ENCODE data around the gene AHRR. TPM values are rescaled to one million over a fixed set of nuclear protein-coding genes. Genes with fewer than 3 reads are reported as not detected.

AHRR gene
- total and polyA plus RNA-seq, 2 donors (not counting 1 experiment from before 2014, with no cell fraction given) = 11.3 to 26.4 TPM

DNA sequence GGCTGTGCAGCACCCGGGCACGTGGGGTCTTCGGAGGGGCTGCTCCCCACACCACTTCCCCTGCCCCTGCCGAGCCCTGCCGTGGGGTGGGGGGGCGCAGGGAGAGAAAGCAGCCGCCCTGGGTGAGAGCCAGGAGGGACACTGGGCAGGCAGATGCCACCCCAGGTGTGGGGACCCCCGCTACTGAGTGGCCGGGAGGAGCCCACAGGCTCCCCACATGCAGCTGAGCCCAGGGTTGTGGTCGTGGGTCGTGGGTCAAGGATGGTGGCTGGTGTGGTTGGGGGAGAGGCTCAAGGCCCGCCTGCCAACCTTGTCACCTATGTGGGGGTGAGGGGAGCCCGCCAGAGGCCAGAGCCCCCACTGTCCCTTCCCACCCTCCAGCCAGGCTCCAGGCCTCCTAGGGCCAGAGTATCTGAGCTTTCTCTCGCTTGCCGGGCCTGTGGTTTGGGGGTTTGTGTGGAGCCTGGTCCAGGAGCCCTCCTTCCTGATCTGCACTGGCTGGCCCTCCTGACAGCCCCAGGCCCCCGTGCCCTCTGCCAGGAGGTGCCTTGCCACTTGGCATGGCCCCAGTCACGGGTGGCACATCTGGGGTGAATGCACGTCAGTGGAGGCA lies 157.0 kb downstream of the AHRR start:
- Histone ChIP-seq H3K9ac (ENCODE audit: insufficient read depth, low read length) (no peak overlapping the region), H3K79me2 (ENCODE audit: control insufficient read depth, insufficient read depth, low read length) (no peaks in the 10 kb centered on the region), H3K27me3 (ENCODE audit: control insufficient read depth, insufficient read depth, low read length) (peaks cover 6% of the 10 kb centered on the region), H4K20me1 (ENCODE audit: control insufficient read depth, extremely low read depth, insufficient read depth, low read length) (no peaks in the 10 kb centered on the region), H3K4me3 (replicated peaks in 1 of 4; ENCODE audit: control extremely low read depth in 1 of 4, insufficient read depth in 1 of 4, low read depth in 3 of 4, low read length in 4 of 4) (no peak overlapping the region), H3K4me2 (ENCODE audit: extremely low read depth, insufficient read depth, low read length) (no peak overlapping the region), H2AFZ (ENCODE audit: low read length) (no peak overlapping the region), H3K9me3 (ENCODE audit: control insufficient read depth, insufficient read depth, low read depth, low read length) (no peaks in the 10 kb centered on the region), H3K4me1 (ENCODE audit: control insufficient read depth, extremely low read depth, insufficient read depth, low read length) (no peaks in the 10 kb centered on the region), H3K27ac (ENCODE audit: insufficient read depth, low read length) (no peak overlapping the region), H3K36me3 (ENCODE audit: control insufficient read depth, insufficient read depth, low read length) (no peaks in the 10 kb centered on the region)
- no peak for TF ChIP-seq EZH2 (IDR thresholded peaks at IDR 0.05; ENCODE audit: low read length, missing control alignments)
- TF ChIP-seq, protein P1, sequence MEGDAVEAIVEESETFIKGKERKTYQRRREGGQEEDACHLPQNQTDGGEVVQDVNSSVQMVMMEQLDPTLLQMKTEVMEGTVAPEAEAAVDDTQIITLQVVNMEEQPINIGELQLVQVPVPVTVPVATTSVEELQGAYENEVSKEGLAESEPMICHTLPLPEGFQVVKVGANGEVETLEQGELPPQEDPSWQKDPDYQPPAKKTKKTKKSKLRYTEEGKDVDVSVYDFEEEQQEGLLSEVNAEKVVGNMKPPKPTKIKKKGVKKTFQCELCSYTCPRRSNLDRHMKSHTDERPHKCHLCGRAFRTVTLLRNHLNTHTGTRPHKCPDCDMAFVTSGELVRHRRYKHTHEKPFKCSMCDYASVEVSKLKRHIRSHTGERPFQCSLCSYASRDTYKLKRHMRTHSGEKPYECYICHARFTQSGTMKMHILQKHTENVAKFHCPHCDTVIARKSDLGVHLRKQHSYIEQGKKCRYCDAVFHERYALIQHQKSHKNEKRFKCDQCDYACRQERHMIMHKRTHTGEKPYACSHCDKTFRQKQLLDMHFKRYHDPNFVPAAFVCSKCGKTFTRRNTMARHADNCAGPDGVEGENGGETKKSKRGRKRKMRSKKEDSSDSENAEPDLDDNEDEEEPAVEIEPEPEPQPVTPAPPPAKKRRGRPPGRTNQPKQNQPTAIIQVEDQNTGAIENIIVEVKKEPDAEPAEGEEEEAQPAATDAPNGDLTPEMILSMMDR (conservative IDR thresholded peaks at IDR 0.05 in 1 of 2, IDR thresholded peaks at IDR 0.05 in 1 of 2; ENCODE audit: low read depth in 1 of 2, low read length in 2 of 2) = no peak
- no peak for DNase-seq (ENCODE audit: low read depth in 2 of 2)

DNA sequence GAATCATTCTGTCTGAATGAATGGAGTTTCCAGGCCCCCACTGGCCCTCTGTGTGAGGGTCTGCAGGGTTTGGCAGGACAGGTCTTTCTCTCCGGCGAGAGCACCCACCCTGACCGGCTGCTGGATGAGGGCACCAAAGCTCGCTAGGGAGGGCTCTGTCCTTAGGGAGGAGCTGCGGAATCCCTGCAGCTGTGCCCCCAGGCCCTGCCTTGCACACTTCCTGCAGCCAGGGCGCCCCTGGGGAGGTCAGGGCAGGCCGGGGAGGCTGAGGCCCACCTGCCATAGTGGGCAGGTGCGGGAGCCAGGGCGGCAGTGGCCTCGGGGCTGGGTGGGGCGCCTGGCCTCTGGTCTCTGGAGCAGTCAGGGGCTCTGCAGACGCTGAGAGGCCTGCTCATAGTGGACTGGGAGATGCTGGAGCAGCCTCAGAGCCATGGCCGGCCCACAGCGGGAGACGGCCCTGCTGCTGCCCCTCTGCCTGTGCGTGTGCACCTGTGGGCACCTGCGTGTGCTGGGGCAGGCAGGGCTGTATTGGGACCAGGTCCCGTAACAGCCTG lies 157.5 kb downstream of the AHRR start:
- H4K20me1 ChIP-seq (ENCODE audit: control insufficient read depth, extremely low read depth, insufficient read depth, low read length) = no peaks in the 10 kb centered on the region
- no peak for DNase-seq (ENCODE audit: low read depth in 2 of 2)
- H3K4me1 ChIP-seq (ENCODE audit: control insufficient read depth, extremely low read depth, insufficient read depth, low read length) = no peaks in the 10 kb centered on the region

DNA sequence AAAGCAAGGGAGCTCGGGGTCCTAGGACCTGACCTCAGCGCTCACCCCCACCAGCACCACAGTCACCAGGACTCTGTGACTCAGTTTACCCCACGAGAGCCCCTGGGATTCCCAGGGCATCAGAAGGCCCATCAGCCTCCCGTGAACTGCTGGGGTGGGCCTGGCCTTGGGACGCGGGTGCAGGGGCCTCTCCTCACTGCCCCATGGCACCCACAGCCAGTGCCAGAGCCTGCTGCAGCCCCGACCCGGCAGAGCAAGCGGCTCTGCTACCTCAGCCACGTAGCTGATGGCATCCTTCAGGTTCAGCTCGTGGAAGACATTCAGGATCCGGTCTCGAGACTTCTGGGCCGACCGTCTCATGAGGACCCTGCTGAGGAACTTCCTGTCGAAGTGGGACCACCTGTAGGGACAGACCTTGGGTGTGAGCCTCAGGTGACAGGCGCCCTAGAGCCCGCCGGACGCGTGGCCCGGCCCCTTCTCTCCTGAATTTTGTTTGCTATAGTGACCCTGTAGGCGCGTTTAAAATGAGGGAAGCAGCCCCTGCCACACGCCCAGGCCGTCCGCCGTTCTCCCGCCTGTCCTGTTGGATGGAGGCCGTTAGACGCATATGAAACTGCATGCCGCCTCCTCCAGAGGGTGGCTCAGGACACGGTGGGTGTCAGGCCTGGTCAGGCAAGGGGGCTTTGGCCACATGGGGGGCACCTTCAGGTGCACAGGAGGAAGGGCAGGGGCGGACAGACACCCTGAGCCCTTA lies 158.2 kb downstream of the AHRR start:
- H3K4me3 ChIP-seq (replicated peaks in 1 of 4; ENCODE audit: control extremely low read depth in 1 of 4, insufficient read depth in 1 of 4, low read depth in 3 of 4, low read length in 4 of 4) = no peak overlapping the region
- TF ChIP-seq, protein P1 (conservative IDR thresholded peaks at IDR 0.05 in 1 of 2, IDR thresholded peaks at IDR 0.05 in 1 of 2; ENCODE audit: low read depth in 1 of 2, low read length in 2 of 2) = no peak
- no peak for TF ChIP-seq EZH2 (IDR thresholded peaks at IDR 0.05; ENCODE audit: low read length, missing control alignments)
- no peaks in the 10 kb centered on the region for H3K9me3 ChIP-seq (ENCODE audit: control insufficient read depth, insufficient read depth, low read depth, low read length)

More for the DNA sequence above, 157.5 kb downstream of the AHRR start:
- no peak overlapping the region for H2AFZ ChIP-seq (ENCODE audit: low read length)
- no peak overlapping the region for H3K4me3 ChIP-seq (replicated peaks in 1 of 4; ENCODE audit: control extremely low read depth in 1 of 4, insufficient read depth in 1 of 4, low read depth in 3 of 4, low read length in 4 of 4)
- H3K9ac ChIP-seq (ENCODE audit: insufficient read depth, low read length) = no peak overlapping the region
- no peaks in the 10 kb centered on the region for H3K36me3 ChIP-seq (ENCODE audit: control insufficient read depth, insufficient read depth, low read length)
- no peaks in the 10 kb centered on the region for H3K9me3 ChIP-seq (ENCODE audit: control insufficient read depth, insufficient read depth, low read depth, low read length)
- peaks cover 6% of the 10 kb centered on the region for H3K27me3 ChIP-seq (ENCODE audit: control insufficient read depth, insufficient read depth, low read length)
- no peaks in the 10 kb centered on the region for H3K79me2 ChIP-seq (ENCODE audit: control insufficient read depth, insufficient read depth, low read length)
- no peak overlapping the region for H3K4me2 ChIP-seq (ENCODE audit: extremely low read depth, insufficient read depth, low read length)
- TF ChIP-seq, protein P1 (conservative IDR thresholded peaks at IDR 0.05 in 1 of 2, IDR thresholded peaks at IDR 0.05 in 1 of 2; ENCODE audit: low read depth in 1 of 2, low read length in 2 of 2) = no peak
- no peak for TF ChIP-seq EZH2 (IDR thresholded peaks at IDR 0.05; ENCODE audit: low read length, missing control alignments)
- H3K27ac ChIP-seq (ENCODE audit: insufficient read depth, low read length) = no peak overlapping the region

More for the DNA sequence above, 158.2 kb downstream of the AHRR start:
- no peaks in the 10 kb centered on the region for H3K4me1 ChIP-seq (ENCODE audit: control insufficient read depth, extremely low read depth, insufficient read depth, low read length)
- DNase-seq (ENCODE audit: low read depth in 2 of 2) = no peak
- no peaks in the 10 kb centered on the region for H3K36me3 ChIP-seq (ENCODE audit: control insufficient read depth, insufficient read depth, low read length)
- H2AFZ ChIP-seq (ENCODE audit: low read length) = no peak overlapping the region
- no peaks in the 10 kb centered on the region for H3K79me2 ChIP-seq (ENCODE audit: control insufficient read depth, insufficient read depth, low read length)
- peaks cover 6% of the 10 kb centered on the region for H3K27me3 ChIP-seq (ENCODE audit: control insufficient read depth, insufficient read depth, low read length)
- H4K20me1 ChIP-seq (ENCODE audit: control insufficient read depth, extremely low read depth, insufficient read depth, low read length) = no peaks in the 10 kb centered on the region
- no peak overlapping the region for H3K4me2 ChIP-seq (ENCODE audit: extremely low read depth, insufficient read depth, low read length)
- no peak overlapping the region for H3K27ac ChIP-seq (ENCODE audit: insufficient read depth, low read length)
- H3K9ac ChIP-seq (ENCODE audit: insufficient read depth, low read length) = no peak overlapping the region

Data from fibroblast of lung (primary cell).